ENCODE results near the gene CHSY1.
"Not testable (repeated sequence)": the region's sequence is repeated elsewhere in the genome, so short reads cannot be mapped to it uniquely, and the experiment has no call there.

The CHSY1 gene

DNA sequence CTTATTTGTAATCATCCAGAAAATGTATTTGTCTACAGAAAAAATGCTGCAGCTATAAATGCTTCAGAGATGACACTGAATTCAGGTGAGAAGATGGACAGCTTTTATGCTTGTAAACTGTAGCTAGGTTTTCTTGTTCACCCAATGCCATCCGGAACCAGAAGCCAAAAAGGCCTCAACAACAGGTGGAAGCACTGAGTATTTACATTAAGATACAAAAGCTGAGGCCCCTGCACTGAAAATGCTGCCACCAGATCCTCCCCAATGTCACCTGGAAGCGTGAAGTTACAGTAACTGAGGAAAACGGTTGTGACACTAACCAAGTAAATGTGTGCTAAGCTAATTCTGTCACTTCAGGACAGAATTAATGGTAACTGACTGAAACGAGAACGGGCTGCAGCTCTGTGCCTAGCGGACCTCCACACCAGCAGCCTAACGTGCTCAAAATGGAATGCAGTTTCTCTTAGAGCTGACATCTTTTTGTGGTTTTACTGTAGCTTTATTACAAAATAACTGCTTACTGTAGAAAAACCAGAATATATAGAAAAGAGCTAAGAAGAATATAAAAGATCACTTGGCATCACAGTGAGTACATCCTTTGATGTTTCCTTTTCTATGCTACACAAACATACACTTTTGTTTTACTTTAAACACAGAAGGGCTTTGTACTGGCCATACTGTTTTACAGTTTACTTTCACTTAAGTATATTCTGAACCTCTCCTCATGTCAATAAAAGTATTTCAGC is 7.6 kb downstream of the CHSY1 start:
- no peak for DNase-seq

DNA sequence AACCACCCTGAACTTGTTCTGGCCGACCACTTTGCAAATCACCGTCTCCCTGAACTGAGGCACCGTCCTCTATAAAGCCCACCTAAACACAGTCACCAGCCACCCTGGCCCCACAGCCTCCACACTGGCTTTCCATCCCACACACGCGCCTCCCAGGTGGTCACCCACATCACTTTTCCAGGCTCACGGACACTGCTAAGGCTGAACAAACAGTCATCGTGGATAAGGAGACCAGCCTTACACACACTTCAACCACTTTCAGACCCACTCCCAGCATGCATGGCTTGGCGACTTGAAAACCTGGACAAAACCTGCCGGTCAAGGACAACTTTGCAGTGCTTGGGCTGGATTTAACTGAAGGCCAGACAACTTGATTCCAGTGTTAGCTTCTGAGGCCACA is 8.4 kb downstream of the CHSY1 start:
- no peak for DNase-seq

GRCh38 chr15:101242999-101243336 is 8.9 kb downstream of the CHSY1 start:
- peak; percentile 21 for DNase-seq

DNA sequence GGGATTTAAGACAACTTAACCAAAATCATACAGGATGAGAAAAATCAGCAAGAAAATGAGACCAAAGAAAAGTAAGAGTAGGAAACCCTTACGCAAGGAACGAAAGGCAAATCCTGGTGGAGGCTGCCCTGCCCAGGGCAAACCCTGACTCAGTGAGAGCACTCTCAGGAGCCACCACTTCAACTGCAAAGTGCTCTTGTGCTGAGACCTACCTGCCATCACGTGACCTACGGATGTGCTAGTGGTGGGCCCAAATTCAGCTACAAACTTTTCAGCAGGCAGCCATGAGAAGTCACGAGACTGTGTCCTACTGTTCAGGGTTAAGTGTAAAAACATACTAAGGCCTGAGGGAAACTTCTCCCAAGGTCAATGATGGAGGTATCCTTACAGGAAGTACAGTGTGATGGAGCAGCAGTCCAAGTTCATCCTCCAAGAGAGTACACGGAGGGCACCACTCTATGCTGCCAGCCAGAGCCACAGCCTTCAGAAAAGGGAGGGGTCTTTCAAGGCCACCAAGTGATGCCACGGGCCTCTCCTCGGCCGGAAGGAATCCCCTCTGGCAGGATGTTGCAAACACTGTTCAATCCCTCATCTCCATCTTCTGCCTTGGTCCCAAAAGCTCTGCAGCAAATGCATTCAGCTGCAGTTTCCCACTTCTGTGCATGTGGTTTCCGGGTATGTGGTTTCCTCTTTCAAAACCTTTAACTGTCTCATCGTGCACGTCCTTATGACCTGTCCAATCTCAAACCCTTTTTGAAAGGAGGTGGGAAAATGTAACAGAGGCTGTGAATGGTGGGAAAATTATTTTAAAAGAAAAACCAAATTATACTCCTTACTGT is 9.5 kb downstream of the CHSY1 start:
- DNase-seq = no peak

GRCh38 chr15:101240358-101240757 is 11.5 kb downstream of the CHSY1 start:
- DNase-seq = no peak

- DNase-seq = no peak
These were observed 12.1 kb downstream of the CHSY1 start for GRCh38 chr15:101239724-101240136.

GRCh38 chr15:101237251-101237650 is 14.6 kb downstream of the CHSY1 start:
- no peak for DNase-seq

GRCh38 chr15:101233651-101234280 is 18.1 kb downstream of the CHSY1 start:
- DNase-seq = no peak

DNA sequence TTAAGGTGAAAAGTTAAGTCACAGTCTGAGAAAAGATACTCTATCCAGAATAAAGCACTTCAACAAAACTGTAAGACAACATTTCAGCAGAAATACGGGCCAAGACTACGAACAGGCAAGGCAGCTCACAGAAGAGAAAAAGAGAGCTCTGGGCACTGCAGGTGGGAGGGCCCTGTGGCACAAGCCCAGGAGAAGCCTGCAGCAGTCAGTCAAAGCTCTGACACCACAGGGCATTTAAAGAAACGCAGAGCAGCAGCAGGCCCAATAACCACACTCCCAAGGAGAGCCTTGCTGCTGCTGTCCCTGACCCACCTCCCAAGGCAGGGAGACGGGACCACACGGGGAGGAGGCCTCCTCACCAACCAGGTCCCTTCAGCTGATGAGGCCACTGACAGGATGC is 19.2 kb downstream of the CHSY1 start:
- DNase-seq = no peak

DNA sequence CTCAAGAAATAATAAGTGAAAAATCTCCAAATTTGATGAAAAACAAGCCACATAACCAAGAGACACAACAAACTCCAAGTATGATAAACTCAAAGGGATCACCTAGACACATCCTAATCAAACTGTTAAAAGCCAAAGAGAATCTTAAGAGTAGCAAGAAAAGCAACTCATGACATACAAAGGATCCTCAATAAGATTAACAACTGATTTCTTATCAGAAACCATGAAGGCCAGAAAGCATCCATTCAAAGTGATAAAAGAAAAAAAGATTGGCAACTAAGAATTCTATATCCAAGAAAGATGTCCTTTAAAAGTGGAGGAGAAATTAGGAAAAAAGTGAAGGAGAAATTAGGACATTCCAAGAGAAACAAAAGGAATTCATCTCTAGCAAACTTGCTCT is 23.5 kb downstream of the CHSY1 start:
- no peak for DNase-seq

DNA sequence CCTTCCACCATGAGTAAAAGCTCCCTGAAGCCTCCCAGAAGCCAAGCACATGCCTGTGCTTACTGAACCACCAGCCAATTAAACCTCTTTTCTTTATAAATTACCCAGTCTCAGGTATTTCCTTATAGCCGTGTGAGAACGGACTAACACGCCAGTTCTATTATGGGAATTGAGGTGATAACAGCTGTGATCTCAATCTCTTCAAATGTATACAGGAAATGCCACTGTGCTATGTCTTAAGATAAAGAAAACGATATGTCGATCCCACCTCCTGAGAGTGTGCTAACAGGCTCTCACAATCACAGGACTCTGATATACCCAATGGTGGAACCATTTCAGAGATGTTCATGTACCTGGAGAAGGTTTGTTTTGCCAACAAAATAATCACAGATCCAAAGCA is 26.2 kb downstream of the CHSY1 start:
- no peak for DNase-seq

DNA sequence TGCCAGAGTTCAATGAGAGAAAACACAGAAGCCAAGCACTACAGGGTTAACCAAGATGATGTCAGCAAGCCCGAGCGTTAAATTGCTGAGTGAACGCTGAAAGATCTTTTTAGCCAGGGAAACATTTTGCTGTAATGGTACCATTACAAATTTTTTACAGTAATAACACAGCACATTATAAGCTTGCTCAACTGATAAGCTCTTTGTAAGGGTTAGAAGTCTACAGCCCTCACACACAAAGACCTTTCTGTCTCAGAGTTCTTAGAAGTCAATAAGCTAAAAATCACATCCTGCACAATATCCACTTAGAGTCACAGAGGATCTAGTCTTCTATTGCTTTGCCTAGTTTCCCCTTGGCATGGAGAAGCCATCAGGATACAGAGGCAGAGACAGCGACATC is 29.9 kb downstream of the CHSY1 start:
- DNase-seq = no peak

DNA sequence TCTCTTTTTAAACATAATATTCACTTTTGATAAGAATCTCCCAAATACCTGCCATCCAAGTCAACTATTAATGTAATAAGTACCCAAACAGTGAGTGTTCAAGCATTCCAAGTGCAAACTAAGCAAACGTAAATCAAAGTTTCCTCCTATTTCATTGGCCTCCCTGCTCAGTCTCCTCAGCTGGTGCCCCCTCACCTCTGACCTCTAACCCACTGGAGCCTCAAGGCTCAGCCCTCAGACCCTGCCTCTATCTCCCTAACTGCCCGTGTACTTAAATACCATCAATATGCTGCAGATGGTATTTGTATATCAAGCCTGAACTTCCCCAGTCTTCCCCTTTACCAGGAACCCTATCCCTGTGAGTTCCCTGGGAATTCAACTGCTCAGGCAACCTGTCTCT is 31.8 kb downstream of the CHSY1 start:
- no peak for DNase-seq

GRCh38 chr15:101219441-101219840 is 32.4 kb downstream of the CHSY1 start:
- no peak for DNase-seq

DNA sequence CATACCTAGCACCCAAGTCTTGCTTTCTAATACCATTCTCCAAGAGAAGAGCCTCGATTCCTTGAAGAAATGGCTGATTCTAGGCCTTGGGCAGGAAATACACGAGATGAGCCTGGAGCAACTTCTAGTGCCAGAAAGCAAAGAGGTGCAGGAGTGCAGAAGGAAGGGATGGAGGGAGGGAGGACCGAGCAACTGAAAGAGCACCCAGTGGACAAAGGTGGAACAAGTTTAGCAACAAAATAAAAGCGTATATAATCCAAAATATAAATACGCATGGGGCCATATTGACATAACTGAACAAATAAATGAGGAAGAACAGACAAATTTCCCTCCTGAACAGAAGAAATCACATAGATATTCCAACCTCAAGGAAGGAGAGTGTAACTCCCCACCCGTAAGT is 34.4 kb downstream of the CHSY1 start:
- no peak for DNase-seq

DNA sequence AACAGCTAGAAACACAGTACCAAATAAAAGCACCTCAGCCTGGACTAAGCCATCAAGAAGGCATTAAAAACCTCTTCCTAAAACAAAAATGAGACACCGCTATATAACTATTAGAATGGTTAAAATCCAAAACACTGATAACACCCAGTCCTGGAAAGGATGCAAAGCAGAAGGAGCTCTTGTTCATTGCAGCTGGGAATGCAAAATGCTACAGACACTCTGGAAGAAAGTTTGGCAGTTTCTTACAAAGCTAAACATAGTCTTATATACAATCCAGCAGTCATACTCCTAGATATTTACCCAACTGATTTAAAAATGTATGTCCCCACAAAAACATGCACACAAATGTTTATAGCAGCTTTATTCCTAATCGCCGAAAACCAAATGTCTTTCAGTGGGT is 35.7 kb downstream of the CHSY1 start:
- DNase-seq = no peak

DNA sequence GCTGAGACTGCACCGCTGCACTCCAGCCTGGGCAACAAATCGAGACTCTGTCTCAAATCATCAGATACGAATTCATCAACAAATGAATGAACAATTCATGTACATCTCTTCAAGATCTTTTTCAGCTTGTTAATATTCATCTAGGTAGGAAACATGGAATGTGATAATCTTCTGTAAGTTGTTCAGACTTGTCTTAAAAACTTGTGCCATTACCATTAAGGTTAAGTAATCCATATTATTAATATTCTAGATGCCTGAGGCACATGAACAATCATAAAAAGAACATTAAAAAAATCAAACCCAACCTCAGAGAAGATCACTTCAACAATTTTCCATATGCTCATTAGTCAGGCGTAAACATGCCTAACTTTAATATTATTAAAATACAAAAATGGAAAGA is 36.2 kb downstream of the CHSY1 start:
- no peak for DNase-seq

DNA sequence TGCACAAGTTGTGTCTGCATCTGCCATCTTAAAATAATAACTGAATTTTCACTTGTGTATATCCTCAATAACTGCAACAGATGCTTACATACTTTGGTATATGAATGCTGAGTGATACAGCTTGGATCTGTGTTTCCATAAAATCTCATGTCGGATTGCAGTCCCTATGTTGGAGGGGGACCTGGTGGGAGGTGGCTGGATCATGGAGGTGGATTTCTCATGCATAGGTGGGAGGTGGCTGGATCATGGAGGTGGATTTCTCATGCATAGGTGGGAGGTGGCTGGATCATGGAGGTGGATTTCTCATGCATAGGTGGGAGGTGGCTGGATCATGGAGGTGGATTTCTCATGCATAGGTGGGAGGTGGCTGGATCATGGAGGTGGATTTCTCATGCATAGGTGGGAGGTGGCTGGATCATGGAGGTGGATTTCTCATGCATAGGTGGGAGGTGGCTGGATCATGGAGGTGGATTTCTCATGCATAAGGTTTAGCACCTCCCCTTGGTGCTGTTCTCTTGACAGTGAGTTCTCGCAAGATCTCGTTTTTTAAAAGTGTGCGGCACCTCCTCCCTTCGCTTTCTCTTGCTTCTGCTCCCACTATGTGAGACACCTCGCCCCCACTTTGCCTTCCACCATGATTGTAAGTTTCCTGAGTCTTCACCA is 37.3 kb downstream of the CHSY1 start:
- DNase-seq = not testable (repeated sequence)

DNA sequence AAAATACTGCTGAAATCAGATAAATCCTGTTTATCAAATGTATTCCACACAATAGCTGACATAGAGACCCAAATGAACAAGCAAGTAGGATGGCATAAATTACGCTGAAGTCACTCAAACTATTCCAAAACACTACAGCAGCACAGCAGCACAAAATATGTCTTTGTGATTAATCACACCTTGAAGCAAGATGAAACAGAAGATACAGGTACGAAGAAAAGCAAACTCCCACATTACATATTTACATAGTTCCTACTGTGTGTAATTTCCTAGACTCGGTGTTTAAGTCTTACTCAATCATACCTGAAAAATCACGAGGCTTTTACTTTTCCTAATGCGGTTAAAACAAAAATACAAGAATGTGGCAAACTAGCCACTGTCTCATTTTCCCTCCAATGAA is 38.3 kb downstream of the CHSY1 start:
- DNase-seq = no peak

- DNase-seq = no peak
These were observed 38.7 kb downstream of the CHSY1 start for GRCh38 chr15:101213147-101213546.

DNA sequence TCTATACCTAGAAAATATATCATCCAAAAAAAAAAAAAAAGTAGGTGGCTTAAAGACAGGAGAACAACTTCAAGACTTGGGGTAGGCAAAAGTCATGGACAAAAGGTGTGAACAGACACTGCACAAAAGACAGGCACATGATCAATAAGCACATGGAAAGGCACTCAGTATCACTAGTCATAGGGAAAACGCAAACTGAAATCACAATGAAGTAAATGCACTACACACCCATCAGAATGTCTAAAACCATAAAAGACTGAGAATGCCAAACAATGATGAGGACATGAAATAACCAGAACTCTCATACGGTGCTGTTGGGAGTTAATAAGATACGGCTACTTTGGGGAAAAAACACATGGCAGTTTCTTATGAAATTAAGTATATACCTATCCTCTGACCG is 40.0 kb downstream of the CHSY1 start:
- DNase-seq = no peak

DNA sequence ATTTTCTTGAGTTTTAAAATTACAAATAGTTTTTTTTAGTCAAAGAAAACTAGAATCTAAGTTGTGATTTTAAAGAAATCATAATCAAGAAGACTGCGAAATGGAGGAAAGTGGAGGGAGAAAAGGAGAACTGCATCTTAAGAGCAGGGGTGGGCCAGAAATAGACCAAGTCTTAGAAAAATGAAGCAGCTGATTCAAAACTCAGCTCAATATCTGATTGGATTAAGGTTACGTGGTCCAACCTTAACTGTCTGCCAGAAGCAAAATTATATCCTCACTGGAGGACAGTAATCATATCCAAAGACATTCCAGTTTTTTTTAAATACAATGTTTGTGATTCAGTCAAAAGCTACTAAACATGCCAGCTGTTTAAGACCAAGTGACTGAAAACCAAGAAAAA is 41.4 kb downstream of the CHSY1 start:
- DNase-seq = no peak

GRCh38 chr15:101210058-101210457 is 41.8 kb downstream of the CHSY1 start:
- DNase-seq = no peak
